ENCODE measurements around the gene BNC2.

DNA sequence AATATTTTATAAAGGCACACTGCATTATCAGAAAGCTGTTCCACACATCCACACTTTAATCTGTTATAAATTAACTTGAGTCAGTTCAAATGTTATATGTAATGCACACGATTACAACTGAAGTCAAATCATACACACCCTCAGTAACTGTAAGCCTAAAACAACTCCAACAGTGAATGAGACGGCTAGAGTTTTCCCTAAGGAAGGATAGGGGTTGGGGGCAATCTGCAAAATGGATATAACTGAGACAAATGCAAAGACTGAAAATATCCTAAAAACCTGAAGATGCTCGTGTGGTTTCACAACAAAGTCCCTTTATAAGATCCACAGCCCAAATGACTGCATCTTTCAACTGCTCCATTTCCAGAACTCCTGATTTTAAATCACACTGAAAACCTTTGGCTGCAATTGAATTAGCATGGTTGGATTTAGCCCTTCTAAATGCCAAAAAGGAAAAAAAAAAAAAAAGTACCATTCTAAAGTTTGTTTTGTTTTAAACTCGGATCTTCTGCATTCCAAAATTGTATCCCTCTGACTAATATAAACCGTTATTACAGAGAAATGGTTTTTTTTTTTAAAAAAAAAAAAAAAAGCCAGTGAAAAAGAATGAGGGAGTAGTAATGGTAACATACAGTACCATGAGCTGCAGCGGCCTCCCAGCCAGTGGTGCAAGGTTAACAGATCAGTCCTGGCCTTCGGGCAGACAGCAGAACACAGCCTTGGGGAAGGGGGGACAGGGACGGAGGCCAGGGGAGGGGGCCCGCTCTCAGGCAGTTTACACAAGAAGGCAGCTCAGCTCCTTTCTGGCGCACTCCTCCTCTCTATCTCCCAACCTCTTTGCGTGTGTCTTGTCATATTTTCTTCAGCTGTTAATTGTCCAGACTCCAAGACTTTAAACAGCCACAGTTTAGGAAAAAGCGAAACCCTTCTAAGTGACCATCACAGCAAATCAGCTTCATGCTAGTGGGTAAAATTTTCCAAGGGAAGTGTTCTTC lies 166.1 kb downstream of the BNC2 start:
- TF ChIP-seq EZH2 (IDR thresholded peaks at IDR 0.05; ENCODE audit: insufficient read depth, low read length), result no peak
- TF ChIP-seq, protein P1, sequence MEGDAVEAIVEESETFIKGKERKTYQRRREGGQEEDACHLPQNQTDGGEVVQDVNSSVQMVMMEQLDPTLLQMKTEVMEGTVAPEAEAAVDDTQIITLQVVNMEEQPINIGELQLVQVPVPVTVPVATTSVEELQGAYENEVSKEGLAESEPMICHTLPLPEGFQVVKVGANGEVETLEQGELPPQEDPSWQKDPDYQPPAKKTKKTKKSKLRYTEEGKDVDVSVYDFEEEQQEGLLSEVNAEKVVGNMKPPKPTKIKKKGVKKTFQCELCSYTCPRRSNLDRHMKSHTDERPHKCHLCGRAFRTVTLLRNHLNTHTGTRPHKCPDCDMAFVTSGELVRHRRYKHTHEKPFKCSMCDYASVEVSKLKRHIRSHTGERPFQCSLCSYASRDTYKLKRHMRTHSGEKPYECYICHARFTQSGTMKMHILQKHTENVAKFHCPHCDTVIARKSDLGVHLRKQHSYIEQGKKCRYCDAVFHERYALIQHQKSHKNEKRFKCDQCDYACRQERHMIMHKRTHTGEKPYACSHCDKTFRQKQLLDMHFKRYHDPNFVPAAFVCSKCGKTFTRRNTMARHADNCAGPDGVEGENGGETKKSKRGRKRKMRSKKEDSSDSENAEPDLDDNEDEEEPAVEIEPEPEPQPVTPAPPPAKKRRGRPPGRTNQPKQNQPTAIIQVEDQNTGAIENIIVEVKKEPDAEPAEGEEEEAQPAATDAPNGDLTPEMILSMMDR (IDR thresholded peaks at IDR 0.05; ENCODE audit: insufficient read depth, low read depth, low read length), result no peak

All from astrocyte (in vitro differentiated cells and primary cell).